HPDE6-E6E7 (cell line): ENCODE measurements around the gene ZNF780B.
"Not testable (repeated sequence)": the region's sequence is repeated elsewhere in the genome, so short reads cannot be mapped to it uniquely, and the experiment has no call there.

Source experiments
- DNase-seq: peaks from one replicate; pipeline ENCODE4 v3.0.0; 2011; ENCODE audit warnings: missing footprints; ENCODE audit errors: extremely low spot score

The ZNF780B gene

DNA sequence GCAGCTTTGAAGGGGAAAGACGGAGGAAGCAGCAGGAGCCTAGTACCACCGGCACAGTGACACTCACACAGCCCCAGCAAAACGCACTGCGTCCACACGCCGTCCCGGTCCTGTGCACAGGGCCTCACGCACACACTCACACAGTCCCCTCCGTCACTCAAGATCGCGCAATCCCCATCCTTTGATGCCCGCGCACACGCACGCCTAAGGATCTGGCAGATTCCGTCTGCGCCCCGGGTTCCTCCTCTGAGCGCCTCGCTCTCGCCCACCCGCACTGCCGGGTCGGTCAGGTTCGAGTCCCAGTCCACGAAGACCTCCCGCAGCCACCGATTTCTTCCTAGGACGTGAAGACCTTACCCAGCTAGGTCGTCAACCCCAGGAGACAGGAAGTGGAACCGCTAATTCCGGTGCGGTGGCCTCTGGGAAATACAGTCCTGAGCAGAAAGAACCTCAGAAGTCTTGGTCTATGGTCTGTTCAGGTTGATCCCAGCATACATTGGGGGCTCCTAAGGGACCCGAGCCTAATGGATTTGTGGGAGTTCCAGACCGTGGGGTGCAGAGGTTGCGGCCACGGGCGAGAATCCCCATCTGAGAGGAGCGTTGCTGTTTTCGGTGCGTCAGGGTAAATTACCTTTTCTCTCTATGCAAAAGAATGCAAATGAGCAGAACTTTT lies at the start of gene ZNF780B:
ZNF780B (minus strand) TSS at position 400 of the 673 bp plus-strand sequence. CDS start 5,899 bp downstream, outside the sequence.
- peak; percentile 49 for DNase-seq

DNA sequence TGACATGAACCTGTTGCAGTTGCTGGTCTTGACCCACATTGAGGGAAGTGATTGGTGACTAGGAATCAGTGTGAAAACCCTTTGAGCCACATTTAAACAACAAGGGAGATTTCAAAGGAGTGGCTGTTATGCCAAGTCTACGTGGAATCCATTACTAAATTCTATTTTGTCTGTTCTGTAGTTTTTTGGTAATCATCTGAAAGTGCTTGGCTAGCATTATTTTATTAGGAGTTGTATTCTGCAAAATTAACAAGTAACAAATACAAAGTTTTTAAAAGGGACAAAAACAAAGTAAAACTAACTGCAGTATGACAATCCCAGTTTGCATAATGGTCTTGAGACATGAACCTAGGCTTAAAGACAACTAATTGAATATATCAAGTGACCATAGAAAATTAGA lies 48.7 kb upstream of the ZNF780B start:
- DNase-seq, result no peak

- no peak for DNase-seq
These were observed 47.6 kb upstream of the ZNF780B start for GRCh38 chr19:40103600-40103999.

GRCh38 chr19:40101813-40102212 lies 45.8 kb upstream of the ZNF780B start:
- DNase-seq, result no peak

DNA sequence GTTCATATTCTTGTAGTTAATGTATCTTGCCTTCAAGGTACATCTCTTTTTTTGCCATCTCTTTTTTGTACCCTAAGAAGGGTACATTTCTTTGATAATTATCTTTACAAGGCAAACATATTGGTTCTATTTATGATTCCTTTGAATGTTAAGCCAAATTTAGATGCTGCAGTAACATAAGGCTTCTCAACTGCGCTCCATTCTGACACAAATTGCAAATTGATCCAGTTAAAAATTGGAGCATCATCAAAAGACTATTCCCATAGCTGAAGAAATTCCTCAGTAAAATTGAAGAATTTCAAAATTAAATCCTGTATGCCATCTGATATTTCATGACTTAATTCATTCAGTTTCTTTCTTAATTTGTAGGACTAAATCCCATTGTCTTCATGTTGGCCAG lies 37.4 kb upstream of the ZNF780B start:
- no peak for DNase-seq

DNA sequence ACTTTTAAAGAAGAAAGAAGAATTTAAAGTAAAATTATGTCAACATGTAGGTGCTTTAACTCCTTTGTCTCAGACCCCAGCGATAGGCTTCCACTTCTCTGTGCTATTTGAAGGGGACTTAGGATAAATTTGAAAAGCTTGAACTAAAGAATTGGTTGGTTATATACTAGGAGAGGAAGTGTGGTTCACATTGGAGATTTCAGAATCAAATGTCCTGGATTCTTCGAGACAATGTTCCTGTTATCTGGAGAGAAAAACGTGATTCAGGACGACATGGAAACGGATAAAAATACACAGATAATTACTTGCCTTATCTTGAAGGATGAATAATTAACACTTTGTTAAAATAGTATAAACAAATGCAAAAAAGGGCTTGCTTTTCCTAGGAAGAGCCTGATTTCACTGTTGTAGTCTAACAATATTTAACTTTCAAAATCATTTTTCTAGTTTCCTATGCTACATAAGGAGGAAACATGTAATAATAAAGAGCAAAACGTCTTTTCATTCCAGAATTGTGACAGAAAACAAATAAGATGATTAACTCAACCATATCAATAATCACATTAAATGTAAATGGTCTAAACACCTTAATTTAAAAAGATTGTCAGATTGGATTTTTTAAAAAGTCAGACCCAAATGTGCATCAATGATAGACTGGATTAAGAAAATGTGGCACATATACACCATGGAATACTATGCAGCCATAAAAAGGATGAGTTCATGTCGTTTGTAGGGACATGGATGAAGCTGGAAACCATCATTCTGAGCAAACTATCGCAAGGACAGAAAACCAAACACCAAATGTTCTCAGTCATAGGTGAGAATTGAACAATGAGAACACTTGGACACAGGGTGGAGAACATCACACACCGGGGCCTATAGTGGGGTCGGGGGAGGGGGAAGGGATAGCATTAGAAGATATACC lies 35.4 kb upstream of the ZNF780B start:
- DNase-seq, result no peak

- DNase-seq, result peak; percentile 42
These were observed 34.5 kb upstream of the ZNF780B start, which contains the start of gene ZNF780A for GRCh38 chr19:40090241-40091204. TSS of gene ZNF780A (minus strand) at chr19:40090943. CDS start at chr19:40084753, 6,190 bp downstream.

DNA sequence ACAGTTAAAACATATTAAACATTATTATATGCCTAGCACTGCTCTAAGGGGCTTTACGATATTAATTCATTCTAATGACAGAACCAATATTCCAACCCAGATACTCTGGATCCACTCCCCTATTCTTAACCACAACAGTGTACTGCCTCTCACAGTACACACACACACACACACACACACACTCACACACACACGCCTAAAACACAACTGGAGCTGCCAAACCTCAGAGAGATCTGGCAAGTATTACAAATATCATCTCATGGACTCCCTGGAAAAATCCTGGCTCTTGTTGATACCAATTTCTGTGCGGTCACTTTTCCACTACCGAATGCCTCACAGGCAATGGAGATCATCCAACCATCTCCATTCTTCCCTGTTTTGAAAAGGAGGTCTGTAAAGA lies 33.4 kb upstream of the ZNF780B start:
- no peak for DNase-seq

- no peak for DNase-seq
These were observed 32.4 kb upstream of the ZNF780B start for GRCh38 chr19:40088299-40089047.

DNA sequence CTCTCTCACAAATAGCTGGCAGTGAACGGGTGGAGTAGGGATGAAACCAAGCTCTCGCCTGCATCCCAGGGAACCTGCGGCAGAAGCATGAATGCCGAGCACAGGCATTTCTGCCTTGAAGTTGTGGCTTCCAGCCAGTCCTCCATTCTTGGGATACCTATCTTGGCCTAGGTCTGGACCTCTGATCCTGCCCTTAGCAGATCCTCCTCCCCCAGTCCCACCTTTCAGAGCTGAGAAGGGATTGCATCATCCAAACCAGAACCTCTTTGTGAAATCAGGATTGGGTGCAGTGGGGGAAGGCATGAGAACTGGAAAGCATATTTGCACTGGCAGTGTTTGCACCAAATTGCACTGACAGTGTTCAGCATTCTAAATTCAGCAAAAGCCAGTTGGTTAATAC lies 28.9 kb upstream of the ZNF780B start:
- no peak for DNase-seq

GRCh38 chr19:40081411-40081810 lies 25.4 kb upstream of the ZNF780B start:
- no peak for DNase-seq

GRCh38 chr19:40080289-40080688 lies 24.3 kb upstream of the ZNF780B start:
- no peak for DNase-seq

GRCh38 chr19:40078377-40078776 lies 22.3 kb upstream of the ZNF780B start:
- DNase-seq, result no peak

DNA sequence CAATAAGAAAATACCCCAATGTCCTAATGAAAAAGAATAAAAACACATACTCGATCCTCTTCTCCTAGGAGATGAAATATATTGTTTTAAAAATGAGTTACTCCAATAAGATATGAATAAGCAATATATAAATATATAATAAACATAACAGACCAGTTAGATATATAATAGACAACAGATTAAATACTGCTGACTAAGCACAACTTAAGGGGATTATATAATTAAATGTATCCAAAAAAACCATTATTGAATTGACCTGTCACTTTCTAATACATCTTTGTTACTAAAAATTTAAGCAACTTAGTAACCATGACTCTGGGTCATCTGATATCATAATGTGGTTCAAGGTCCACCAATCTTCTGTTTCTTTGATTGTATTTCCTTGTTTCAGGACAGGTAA lies 14.0 kb upstream of the ZNF780B start:
- DNase-seq, result no peak

GRCh38 chr19:40059624-40060023 lies 3.6 kb upstream of the ZNF780B start:
- no peak for DNase-seq

GRCh38 chr19:40057166-40057565 lies 1.1 kb upstream of the ZNF780B start:
- no peak for DNase-seq

DNA sequence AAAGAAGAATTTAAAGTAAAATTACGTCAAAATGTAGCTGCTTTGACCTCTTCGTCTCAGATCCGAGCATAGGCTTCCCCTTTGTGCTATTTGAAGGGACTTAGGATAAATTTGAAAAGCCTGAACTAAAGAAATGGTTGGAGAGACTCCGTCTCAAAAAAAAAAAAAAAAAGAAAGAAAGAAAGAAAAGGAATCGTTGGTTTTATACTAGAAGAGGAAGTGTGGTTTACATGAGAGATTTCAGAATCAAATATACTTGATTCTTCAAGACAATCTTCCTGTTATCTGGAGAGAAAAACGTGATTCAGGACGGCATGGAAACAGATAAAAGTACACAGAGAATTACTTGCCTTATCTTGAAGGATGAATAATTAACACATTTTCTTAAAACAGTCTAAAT lies 474 bp upstream of the ZNF780B start:
- DNase-seq, result no peak

DNA sequence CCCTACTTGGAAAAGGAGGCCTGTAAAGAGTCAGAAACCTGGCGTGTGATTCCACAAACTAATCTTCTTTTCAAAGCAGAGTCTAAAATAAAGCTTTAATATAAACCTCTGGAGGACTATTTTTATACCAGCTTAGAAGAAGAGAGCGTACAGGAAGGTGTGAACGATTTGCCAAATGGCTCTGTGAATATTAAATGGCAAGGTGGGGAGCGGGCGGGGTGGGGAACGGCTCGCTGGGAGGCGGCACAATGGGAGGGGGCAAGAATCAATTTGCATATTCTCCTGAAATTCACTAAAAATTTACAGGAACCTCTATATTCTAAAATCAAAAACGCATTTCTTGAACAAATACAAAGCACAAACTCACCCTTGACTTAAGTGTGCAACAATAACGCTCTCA lies 982 bp downstream of the ZNF780B start:
- DNase-seq, result no peak

- no peak for DNase-seq
These were observed 1.4 kb downstream of the ZNF780B start for GRCh38 chr19:40054632-40055031.

GRCh38 chr19:40053491-40053890 lies 2.5 kb downstream of the ZNF780B start:
- DNase-seq, result no peak

DNA sequence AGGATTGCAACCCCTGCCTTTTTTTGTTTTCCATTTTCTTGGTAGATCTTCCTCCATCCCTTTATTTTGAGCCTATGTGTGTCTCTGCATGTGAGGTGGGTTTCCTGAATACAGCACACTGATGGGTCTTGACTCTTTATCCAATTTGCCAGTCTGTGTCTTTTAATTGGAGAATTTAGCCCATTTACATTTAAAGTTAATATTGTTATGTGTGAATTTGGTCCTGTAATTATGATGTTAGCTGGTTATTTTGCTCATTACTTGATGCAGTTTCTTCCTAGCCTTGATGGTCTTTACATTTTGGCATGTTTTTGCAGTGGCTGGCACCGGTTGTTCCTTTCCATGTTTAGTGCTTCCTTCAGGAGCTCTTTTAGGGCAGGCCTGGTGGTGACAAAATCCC lies 14.3 kb downstream of the ZNF780B start:
- DNase-seq, result not testable (repeated sequence)
